Putamen (tissue), 1 donor: ENCODE data around the gene SLC22A7.

ENCODE experiments used
- DNase-seq: peaks from one replicate; pipeline ENCODE4 v3.0.0-alpha.2; 2016; ENCODE audit warnings: low spot score

The SLC22A7 gene

DNA sequence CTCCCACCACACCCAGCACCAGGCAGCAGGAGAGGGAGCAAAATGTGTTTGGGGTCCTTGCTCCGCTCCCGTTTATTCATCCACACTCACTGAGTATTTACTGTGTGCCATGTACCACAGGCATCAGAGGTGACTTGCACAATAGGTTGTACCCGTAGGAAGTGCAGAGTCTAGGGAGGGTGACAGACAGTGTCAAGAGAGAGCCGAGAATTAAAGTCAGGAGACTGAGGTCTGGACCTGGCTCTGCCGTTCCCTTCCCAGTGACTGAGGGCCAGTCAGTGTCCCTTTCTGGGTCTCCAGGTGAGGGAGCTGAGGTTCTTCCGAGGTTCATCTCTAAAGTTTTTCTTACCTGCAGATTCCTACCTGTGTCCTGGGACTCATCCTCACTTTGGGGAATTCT, 32.5 kb upstream of the SLC22A7 start:
- DNase-seq: no peak

DNA sequence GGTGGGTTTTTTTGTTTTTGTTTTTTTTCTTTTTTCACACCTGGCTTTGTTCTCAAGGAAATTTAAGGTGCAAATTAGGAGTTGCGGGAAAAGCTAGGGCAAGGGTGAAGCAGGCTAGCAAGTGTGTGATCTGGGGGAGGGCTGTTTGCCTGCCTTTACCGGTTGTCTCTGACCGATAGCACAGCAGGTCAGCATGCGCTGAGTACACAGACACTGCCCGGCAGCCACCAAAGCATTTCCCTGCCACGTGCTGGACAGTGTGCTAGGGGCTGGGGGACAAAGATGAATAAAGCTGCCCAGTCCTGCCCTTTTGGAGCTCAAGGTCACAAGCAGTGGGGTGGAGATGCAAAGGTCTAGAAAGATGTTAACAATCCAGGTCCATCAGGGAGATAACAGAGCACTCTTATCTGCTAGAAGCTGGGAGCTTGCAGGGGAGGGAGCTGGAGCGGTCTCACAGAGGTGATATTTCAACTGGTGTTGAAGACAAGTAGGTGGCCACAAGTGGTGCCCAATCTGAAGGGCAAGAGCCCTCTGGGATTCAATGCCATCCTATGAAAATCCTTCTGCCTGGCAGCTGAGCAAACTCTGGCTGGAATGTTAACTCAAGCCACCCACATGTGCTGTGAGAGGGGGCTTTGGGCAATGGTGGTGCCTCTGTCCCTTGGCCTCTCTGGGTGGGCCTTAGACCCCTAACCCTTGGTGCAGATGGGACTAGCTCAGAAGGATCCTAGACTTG, 30.3 kb upstream of the SLC22A7 start:
- DNase-seq: no peak

DNA sequence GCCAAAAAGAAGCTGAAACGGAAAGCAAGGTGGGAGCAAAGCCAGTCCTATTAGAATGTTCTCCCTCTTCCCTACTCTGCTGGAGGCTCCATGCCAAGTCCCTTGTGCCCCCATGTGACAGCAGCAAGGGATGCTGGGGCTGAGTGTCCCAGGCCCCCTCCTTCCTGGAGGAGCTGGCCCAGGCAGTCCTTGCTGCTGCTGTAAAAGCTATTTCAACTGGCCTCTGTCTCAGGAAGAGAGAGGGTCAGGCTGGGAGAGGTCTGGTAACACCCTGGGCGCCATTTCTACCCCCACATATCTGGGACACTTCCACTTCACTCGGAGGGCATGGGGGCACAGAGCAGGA, 29.7 kb upstream of the SLC22A7 start:
- DNase-seq: peak; percentile 67

DNA sequence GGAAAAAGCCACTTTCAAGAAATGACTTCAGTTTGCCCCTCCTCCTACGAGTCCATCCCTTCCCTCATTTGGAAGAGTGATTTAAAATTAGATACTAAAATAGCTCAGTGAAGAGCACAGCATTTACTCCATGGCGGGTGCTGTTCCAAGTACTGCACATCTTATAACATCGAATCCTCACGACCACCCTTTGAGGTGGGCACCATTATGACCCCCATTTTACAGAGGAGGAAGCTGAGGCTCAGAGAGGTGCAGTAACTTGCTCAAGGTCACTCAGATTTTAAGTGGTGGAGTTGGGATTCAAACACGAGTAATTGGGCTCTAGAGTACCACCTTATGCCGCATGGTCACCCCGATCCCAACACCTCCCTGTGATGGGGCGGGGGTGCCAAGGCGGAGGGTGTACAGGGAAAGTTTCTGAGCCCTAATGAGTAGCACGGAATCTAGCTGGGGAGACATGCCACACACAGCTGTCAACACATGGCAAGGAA, 29.2 kb upstream of the SLC22A7 start:
- DNase-seq: no peak

DNA sequence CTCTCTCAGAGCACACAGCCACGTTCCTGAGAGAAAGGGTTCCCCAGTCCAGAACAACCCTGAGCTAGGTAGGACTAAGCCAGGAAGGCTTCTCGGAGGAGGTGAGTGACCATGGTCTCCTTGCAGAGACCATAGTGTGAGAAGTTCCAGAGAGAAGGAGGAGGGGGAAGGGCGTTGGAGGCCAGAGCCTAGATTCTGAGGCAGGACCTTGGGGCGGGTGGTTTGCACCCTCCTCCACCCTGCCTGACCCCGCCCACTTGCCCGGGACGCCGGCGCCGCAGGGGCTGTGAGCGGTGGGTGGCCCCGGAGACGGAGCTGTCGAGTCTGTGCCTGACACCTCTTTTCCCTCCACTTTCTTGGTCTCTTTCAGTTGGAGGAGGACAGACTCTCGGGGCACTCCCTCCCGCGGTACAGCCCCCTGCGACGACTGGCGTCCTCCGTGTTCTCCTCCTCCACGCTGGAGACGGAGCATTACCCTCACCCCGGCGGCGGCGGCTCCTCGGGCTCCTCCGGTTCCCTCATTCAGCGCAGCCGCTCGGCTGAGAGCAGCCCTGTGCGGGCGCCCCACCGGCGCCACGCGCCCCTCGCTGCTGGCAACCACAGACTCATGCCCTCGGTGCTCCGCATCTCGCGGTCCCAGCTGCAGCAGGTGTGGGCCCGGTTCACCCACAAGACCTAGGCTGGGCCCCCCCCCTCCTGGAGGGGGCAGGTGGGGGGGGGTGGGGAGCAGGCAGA, 28.6 kb upstream of the SLC22A7 start:
- DNase-seq: no peak

DNA sequence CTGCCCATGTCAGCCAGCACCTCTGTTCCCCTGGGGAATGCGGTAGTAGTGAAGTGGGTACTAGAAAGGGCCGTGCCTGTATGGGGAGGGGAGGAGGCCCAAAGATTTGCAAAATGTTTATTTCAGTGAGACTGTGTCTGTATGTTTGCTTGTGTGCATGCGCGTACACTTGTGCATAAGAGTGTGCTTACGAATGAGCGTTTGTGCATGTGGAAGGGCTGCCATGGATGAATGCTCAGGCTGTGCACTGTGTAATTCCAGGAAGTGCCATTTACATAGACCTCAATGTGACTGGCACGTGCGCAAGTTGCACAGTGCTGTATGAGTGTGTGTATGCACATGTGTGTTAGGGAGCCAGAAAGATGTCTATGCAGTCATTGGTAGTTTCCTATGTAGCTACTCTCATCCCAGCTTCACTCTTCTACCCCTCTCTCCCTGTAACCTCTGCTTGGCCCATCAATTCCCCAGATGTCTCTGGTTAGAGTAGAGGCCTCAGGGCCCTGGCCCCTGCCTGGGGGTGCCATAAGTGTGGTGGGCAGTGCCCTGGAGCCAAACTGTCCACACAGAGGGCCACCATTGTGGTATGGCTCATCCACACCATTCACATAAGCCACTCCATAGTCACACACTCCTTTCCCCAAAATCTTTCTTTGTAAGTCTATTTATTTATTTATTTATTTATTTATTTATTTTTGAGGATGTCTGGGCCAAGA, 26.8 kb upstream of the SLC22A7 start:
- no peak for DNase-seq

DNA sequence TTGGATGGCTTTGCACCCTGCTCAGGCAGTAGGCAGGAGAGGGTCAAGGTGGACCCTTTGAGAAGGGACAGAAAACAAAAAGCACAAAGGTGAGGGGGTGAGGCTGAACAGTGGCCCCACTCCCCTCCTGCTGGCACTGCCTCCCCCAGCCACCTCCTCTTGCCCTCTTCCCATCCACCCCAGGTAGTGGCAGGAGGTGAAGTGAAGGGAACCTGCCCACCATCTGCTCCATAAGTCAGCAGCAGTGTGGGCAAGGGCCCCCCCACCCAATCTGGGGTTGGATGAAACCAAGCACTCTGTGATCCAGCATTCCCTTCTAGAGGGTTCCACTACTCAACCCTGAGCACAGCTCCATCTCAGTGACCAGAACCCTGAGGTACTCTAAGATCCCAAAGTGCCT, 26.1 kb upstream of the SLC22A7 start:
- DNase-seq: no peak

DNA sequence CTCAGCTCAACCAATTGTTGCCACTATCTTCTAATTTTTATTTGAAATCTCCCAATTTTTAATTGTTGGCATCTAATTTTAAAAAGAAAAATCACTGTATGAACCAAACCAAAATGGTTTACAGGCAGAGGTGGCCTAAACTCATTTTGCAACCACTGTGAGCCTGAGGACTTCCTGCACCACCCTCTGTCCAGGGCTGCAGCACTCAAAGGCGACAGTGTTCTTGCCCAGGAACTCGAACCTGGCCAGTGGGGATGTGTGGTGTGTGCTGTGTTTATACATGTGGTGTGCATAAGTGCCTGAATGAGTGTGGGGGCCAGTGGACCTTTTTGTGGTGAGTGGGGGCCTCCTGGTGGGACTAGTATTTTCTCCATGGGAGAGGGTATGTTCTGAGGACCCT, 24.4 kb upstream of the SLC22A7 start:
- DNase-seq: no peak

DNA sequence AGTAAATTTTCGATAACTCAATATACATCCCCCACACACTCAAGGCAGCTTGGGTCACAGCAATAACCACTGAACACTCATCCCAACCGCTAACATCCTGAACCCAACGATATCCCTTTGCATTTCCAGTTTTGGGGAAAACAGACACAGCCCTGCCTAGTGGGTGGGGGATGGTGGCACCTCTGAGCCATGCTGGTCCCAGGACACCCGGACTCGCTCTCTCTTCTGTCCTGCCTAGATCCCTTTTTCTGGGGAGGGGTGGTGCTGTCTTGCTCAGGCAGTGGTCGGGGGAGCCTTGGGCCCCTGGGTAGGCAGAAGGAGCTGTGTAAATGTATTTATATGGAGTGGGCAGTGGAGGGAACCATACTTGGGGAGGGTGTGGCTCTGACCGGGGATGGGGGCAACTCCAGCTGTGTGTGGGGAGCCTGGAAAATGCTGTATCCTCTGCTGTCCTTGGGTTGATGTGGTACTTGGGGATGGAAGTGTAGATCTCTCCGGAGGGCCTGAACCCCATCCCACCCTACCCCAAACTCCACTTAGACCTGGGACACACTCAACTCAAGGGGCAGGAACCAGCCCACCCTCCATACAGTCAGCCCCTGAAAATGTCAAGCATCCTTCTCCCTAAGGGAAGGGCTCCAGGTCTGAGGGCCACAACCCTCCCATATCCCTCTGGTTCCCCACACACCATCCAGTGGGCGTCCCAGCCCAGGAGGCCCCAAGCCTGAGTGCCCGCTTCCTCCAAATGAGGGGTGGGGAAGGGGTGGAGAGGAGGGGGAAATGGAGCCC, 23.7 kb upstream of the SLC22A7 start:
- DNase-seq: no peak

DNA sequence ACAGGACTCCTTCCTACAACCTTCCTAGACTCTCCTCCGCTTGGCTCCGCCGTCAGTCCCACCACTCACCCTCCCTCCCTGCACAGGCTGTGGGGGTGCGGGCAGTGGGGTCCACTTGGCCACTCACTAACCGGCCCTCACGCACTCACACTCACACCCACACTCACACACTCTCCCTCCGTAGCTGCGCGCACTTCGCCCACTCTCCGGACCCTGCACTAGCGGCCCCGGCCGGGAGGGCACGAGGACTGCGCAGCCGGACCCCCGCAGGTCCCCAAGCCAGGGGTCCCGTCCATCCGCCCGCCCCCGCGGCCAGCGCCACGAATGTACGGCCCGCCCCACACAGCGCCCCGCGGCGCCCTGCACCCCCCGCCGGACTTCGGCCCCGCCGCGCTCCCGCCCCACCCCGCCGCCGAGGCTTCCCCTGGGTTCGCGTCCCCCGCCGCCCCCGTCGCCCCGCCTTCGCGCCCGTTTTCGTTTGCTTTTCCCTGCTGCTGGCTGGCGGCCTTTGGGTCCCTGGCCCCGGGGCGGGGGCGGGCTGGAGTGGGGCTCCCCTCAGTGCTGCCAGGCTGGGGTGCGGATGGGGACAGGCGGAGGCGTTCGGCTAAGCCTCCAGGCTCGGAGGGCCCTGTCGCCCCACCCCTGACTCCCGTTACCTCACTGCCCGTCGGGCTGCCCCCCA, 23.0 kb upstream of the SLC22A7 start:
- no peak for DNase-seq

DNA sequence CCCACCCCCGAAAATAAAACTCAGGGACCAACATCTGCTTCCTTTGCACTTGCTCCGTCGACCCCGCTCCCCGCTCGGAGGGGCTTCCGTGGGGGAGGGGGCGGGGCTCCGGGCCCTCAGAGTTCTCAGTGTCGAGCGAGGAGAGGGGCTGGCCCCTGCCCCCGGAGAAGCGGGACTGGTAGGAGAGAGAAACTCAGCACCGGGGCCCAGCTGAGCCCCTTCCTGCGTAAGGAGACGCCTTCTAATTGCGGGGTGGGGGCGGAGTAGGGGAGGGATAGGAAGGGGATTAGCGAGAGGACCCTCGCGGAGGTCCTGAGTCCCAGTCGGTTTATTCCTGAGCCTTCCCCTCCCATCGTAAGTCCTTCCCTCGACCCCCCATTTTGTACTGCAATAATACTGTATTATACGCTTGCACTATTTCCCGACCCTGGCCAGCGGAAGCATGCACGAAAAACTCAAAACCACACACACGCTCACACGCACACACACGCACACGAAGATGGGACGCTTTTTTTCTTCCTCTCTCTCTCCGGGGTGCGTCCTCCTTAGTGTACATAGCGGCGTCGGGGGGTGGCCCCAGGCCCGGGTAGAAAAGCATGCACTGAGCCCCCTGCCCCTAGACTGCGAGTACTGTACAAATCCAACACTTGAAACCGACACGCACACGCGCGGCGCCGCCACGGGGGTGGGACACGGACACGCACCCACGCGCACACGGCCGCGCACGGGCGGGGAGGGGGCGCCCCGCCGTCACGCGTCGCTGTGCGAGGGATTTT, 22.1 kb upstream of the SLC22A7 start:
- no peak for DNase-seq

DNA sequence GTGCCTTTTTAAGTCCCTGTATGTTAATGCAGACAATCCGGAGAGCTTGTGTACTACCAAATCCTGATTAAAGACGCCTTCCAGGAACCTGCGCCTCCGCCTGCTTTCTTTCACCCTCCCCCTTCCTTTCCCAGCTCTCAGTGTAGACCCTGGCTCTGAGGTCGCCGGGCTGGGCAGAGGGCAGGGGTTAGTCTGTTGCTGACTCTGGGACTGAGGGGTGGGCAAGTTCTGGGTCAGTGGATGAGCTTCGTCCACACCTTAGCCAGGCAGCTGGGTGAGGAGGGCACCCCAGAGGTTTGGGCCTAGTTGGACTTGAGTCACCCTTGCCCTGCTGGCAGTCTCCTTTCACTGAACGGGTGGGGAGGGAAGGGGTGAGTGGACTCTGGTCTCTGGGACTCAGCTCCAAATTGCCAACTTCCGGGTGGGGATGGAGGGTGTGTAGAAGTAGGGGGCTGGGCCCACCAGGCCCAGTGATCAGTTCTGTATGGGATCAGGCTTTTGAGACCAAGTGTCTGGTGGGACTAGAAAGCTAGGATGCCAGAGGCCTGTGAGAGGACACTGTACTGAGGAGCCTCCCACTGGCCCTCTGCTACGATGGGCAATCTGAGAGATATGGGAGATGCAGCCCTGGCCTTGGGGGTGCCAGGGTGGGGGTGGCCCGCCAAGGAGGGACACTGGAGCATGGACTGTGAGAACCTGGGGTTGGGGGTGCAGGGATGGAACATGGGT, 21.3 kb upstream of the SLC22A7 start:
- no peak for DNase-seq

DNA sequence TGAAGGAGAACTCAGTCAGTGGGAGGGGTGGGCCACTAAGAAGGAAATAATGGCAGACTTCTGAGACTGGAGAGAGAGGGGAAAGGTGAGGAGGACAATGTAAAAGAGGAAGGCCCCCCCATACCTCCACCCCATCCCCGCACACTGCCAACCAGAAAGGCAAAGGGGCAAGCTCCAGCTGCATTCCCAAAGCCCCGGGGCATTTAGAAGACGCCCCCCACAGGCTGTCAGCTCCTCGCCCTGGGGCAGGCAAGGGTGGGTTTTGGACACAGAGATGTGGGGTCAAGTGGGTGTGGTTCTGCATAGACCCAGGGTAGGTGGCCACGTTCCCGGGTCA, 20.8 kb upstream of the SLC22A7 start:
- no peak for DNase-seq

DNA sequence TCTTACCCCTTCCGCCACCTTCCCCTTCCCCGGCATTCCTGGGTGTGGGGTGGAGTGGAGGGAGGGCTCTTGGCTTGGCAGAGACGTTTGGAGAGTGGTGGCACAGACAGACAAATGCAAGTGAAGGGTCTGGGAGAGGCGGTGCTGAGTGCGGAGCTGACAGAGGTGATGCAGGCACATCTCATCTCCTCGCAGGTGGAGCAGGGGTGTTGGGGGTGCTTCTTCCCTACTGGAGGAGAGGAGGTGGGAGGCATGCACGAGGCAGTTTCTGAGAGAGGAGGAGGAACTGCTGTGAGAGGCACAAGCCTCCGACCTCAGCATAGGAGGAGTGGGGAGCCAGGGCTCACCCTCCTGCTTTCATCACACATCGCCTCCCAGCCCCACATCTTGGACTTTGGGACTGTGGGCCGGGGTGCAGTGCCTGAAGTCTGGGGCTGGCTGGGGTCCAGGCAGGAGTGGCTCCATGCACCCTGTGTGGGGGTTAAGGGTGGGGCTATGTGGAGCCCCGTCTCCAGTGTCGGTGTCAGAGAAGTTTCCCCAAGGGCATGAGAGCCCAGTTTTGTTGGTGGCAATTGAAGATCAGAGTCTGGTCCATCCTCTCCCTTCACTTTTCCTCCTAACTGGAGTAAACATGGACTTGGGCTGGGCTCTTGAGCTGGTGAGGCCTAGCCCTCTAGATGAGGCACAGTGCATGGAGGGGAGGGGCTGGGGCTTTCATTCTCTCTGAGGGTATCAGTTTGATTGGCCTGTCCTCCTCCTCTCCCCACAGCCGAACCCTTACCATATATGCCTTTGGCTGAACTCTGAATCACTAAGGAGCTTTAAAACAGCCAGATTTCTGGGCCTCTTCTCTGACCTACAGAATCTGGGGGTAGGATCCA, 20.2 kb upstream of the SLC22A7 start:
- DNase-seq: peak; percentile 26

DNA sequence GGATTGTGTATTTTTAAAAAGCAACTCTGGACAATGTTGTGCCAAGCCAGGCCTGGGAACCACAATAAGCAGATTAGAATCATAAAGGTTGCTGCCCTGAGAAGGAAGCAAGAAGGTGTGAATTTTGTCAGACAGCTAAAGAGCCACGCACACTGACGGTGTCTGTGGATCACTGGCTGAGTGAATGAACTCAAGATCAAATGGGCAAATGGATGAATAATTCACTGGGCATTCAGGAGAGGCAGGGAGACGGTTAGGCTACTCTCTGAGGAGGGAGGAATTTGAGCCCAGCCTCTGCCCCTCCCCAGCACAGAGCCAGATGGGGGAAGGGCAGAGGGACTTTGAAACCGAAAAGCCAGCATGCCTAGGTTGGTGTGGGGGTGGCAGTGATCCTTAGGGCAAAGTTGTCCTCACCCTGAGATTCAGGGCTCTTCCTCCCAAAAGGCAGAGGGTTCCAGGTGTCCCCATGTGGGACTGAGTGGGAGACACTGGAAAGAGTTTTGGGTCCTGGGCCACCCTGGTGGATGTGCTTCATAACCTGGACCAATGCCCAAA, 19.5 kb upstream of the SLC22A7 start:
- DNase-seq: no peak

DNA sequence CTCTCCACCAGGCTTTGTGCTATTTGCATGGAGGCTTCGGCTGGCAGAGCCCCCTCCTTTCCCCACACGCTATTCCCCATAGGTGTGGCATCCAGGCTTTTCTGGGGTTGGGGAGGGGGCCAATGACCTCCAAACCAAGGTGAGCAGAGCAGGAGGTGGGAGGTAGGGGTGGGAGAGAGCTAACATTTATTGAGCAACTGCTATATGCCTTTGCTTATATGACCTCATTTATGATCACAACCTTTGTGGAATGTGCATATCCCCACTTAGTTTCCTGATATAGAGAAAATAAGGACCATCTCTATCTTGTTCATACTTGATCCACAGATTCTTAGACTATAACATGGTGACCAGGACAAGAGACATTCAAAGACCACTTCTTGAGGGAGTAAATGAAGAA, 17.8 kb upstream of the SLC22A7 start:
- no peak for DNase-seq

DNA sequence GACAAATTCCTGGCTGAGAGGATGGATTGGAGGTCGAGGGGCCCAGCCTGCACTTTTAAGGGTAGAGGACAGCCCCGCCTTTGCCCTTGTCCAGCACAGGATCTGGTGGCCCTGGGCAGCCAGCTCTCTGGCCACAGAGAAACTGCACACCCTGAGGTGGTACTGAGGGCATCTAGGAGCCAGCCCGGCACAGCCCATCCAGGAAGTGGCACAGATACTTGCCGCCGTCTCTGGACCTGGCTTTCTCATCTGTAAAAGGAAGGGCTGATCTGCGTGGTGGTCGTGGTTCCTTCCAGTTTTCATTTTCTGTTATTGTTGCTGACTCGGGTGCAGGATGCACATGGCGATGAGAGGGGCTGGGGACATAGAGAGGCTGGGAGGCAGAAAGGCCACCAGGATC, 16.0 kb upstream of the SLC22A7 start:
- DNase-seq: no peak

DNA sequence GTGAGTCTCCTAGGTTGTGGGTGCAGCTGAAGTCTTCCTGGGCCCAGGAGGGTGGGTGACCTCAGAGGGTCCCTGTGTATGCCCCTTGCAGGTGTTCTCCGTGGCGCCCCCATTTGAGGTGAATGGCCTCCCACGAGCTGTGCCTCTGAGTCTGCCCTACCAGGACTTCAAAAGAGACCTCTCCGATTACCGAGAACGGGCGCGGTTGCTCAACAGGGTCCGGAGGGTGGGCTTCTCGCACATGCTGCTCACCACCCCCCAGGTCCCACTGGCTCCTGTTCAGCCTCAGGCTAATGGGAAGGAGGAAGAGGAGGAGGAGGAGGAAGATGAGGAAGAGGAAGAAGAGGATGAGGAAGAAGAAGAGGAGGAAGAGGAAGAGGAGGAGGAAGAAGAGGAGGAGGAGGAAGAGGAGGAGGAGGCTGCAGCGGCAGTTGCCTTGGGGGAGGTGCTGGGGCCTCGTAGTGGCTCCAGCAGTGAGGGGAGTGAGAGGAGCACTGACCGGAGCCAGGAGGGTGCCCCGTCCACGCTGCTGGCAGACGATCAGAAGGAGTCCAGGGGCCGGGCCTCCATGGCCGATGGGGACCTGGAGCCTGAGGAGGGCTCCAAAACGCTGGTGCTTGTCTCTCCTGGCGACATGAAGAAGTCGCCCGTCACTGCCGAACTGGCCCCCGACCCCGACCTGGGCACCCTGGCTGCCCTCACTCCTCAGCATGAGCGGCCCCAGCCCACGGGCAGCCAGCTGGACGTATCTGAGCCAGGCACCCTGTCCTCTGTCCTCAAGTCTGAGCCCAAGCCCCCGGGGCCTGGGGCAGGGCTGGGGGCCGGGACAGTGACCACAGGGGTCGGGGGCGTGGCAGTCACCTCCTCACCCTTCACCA, 15.2 kb upstream of the SLC22A7 start:
- DNase-seq: no peak
